Measurements from ENCODE around the gene GCDH. TPM values are rescaled to one million over a fixed set of nuclear protein-coding genes. Genes with fewer than 3 reads are reported as not detected.

Gene GCDH
- total RNA-seq, 1 experiment from 2014 or later, result 15.6 TPM

GRCh38 chr19:12884627-12884925 is 6.4 kb upstream of the GCDH start:
- POLR2A ChIA-PET, result no interaction called here
- in situ Hi-C loops (cut with HindIII; ENCODE audit: low pct_unique_long_range_greater_than_20kb, low sequenced_read_pairs), result no loop called here
- CTCF ChIA-PET, result no interaction called here
- H3K36me3 ChIP-seq (ENCODE audit: control insufficient read depth, insufficient read depth, low read length), result no peaks in the 10 kb centered on the region
- no peaks in the 10 kb centered on the region; the same call in 1 of the 2 replicates for H3K9me3 ChIP-seq (ENCODE audit: control insufficient read depth, insufficient read depth, low read depth, low read length)
- intact Hi-C loops (cut with micrococcal nuclease; ENCODE audit: unreplicated experiment), result no loop called here
- TF ChIP-seq TCF7L2 (IDR thresholded peaks at IDR 0.05; ENCODE audit: low read depth, low read length) (no peak), REST (IDR thresholded peaks at IDR 0.05; ENCODE audit: insufficient read depth in 1 of 2, low read depth in 2 of 2, low read length in 1 of 2) (no peak), SIN3A (IDR thresholded peaks at IDR 0.05; ENCODE audit: borderline replicate concordance, insufficient read depth, low read depth, low read length) (no peak), CTCF (IDR thresholded peaks at IDR 0.05) (no peak), POLR2AphosphoS5 (IDR thresholded peaks at IDR 0.05; ENCODE audit: low read depth, low read length) (no peak)
- no peaks in the 10 kb centered on the region for H3K4me1 ChIP-seq (ENCODE audit: control insufficient read depth, insufficient read depth, low read length)
- BruUV-seq (replicated peaks), result no TSS peak
- no peak overlapping the region for H3K27ac ChIP-seq (ENCODE audit: low read length)
- ATAC-seq, result no peak
- no peak for DNase-seq (ENCODE audit: low read depth, low spot score)
- no peak overlapping the region for H3K4me3 ChIP-seq (ENCODE audit: low read depth in 2 of 2, low read length in 2 of 2)
- H3K27me3 ChIP-seq (ENCODE audit: control insufficient read depth, insufficient read depth, low read length), result no peaks in the 10 kb centered on the region

GRCh38 chr19:12884926-12885748 is 5.8 kb upstream of the GCDH start:
- H3K4me3 ChIP-seq (ENCODE audit: low read depth in 2 of 2, low read length in 2 of 2), result peak overlapping the region; percentile 4 to 31; a peak in 3 of 4 replicates
- no peaks in the 10 kb centered on the region; the same call in 1 of the 2 replicates for H3K9me3 ChIP-seq (ENCODE audit: control insufficient read depth, insufficient read depth, low read depth, low read length)
- no peak overlapping the region for H3K27ac ChIP-seq (ENCODE audit: low read length)
- BruUV-seq (replicated peaks), result no TSS peak
- TF ChIP-seq TCF7L2 (IDR thresholded peaks at IDR 0.05; ENCODE audit: low read depth, low read length) (no peak), CTCF (IDR thresholded peaks at IDR 0.05) (peak; percentile 86)
- in situ Hi-C loops (cut with HindIII; ENCODE audit: low pct_unique_long_range_greater_than_20kb, low sequenced_read_pairs) (no loop called here), intact Hi-C loops (cut with micrococcal nuclease; ENCODE audit: unreplicated experiment) (no loop called here)
- no peaks in the 10 kb centered on the region for H3K27me3 ChIP-seq (ENCODE audit: control insufficient read depth, insufficient read depth, low read length)
- POLR2A ChIA-PET, result no interaction called here
- DNase-seq (ENCODE audit: low read depth, low spot score) (no peak), ATAC-seq (peak; percentile 54)
- H3K36me3 ChIP-seq (ENCODE audit: control insufficient read depth, insufficient read depth, low read length), result no peaks in the 10 kb centered on the region
- no peaks in the 10 kb centered on the region for H3K4me1 ChIP-seq (ENCODE audit: control insufficient read depth, insufficient read depth, low read length)
- CTCF ChIA-PET, result interaction anchor here (0.6 kb wide), 1 partner anchor 280 kb away, joined by 4 read pairs; no protein-coding TSS in a partner anchor

All from Panc1 (cell line).